Tibial artery (tissue), 4 donors: ENCODE data around the gene WNT10A.

ENCODE experiments used
- DNase-seq, 2 donors: peaks; one replicate each; pipeline ENCODE4 v3.0.0-alpha.2; 2019
- H3K27ac ChIP-seq, 2 donors: fragments of 200-600 bp; sonication (generic) in 1 of 2; 1 replicate in 1 of 2; 2 replicates in 1 of 2; pipeline ENCODE4 v1.5.1; 2018 to 2019; ENCODE audit warnings: mild to moderate bottlenecking in 1 of 2
- H3K27me3 ChIP-seq, 2 donors: fragments of 200-600 bp; sonication (generic) in 1 of 2; one replicate each; pipeline versions ENCODE4 v1.5.1 to v1.6.0; 2016 to 2019
- H3K36me3 ChIP-seq, 3 donors: fragments of 200-600 bp; sonication (generic) in 2 of 3; one replicate each; pipeline ENCODE4 v1.5.1; 2016 to 2019; ENCODE audit warnings: mild to moderate bottlenecking in 2 of 3
- H3K4me1 ChIP-seq, 4 donors: fragments of 200-600 bp; sonication (generic) in 2 of 4; 1 replicate in 3 of 4; 2 replicates in 1 of 4; pipeline ENCODE4 v1.5.1; 2016 to 2019
- H3K4me3 ChIP-seq, 2 donors: fragments of 200-600 bp; sonication (generic) in 1 of 2; 1 replicate in 1 of 2; 2 replicates in 1 of 2; pipeline ENCODE4 v1.5.1; 2018 to 2019; ENCODE audit warnings: mild to moderate bottlenecking in 2 of 2
- H3K9me3 ChIP-seq, 3 donors: fragments of 200-600 bp; sonication (generic) in 1 of 3; one replicate each; pipeline ENCODE4 v1.5.1; 2016 to 2019
- intact Hi-C: fragments of 100-400 bp; cut with DNase I; formaldehyde crosslinking; loops from one replicate; pipeline ENCODE4 v1.15.0; 2023; ENCODE audit warnings: low total_unique reads
- TF ChIP-seq, protein P1 (sequence below), 2 experiments: fragments of 200-600 bp in 1 of 2; fragments of 450-650 bp in 1 of 2; IDR thresholded peaks; one replicate each; pipeline ENCODE4 v1.5.1; 2017 to 2019; ENCODE audit warnings: antibody characterized with exemption in 2 of 2, mild to moderate bottlenecking in 1 of 2, moderate library complexity in 1 of 2

WNT10A gene

DNA sequence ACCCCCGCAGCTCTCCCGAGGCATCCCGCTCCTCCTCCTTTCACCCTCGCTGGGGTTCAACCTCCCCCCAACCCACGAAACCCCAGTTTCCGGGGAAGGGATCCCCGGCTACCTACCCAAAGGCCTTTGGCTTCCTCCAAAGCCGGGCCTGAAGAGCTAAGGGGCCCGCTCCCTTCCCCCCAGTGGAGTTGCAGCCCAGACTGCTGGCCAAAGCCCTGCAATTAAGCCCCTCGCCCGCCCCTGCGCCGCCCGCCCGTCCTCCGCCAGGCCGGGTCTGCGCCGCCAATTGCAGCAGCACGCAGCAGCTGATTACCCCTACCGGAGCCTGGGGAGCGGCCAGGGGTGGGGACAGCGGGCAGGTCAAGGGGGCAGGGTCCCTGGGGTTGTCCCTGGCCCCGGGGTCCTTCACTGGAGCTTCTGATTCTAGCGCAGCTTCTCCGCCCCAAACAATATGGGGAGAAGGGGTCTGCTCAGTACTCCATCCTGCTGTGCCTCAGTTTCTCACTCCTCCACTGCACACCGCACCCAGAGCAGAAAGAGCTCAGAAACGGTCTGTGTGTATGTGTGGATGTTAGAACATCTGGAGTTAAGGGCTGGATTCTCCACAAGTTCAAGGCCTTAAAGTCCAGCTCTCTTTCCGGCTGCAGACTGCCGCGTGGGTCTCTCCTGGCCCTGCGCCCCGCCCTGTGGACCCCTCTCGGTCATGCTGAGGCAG, 16.9 kb downstream of the WNT10A start:
- Histone ChIP-seq H3K9me3 (no peaks in the 10 kb centered on the region), H3K36me3 (no peaks in the 10 kb centered on the region), H3K27ac (no peak overlapping the region), H3K4me3 (no peak overlapping the region), H3K4me1 (peaks cover 0 to 39% (median 32%) of the 10 kb centered on the region in 4 donors), H3K27me3 (peaks cover 7 to 87% of the 10 kb centered on the region in 2 donors)
- intact Hi-C loops = no loop called here
- TF ChIP-seq, protein P1, sequence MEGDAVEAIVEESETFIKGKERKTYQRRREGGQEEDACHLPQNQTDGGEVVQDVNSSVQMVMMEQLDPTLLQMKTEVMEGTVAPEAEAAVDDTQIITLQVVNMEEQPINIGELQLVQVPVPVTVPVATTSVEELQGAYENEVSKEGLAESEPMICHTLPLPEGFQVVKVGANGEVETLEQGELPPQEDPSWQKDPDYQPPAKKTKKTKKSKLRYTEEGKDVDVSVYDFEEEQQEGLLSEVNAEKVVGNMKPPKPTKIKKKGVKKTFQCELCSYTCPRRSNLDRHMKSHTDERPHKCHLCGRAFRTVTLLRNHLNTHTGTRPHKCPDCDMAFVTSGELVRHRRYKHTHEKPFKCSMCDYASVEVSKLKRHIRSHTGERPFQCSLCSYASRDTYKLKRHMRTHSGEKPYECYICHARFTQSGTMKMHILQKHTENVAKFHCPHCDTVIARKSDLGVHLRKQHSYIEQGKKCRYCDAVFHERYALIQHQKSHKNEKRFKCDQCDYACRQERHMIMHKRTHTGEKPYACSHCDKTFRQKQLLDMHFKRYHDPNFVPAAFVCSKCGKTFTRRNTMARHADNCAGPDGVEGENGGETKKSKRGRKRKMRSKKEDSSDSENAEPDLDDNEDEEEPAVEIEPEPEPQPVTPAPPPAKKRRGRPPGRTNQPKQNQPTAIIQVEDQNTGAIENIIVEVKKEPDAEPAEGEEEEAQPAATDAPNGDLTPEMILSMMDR (IDR thresholded peaks at IDR 0.05) = no peak
- no peak for DNase-seq

DNA sequence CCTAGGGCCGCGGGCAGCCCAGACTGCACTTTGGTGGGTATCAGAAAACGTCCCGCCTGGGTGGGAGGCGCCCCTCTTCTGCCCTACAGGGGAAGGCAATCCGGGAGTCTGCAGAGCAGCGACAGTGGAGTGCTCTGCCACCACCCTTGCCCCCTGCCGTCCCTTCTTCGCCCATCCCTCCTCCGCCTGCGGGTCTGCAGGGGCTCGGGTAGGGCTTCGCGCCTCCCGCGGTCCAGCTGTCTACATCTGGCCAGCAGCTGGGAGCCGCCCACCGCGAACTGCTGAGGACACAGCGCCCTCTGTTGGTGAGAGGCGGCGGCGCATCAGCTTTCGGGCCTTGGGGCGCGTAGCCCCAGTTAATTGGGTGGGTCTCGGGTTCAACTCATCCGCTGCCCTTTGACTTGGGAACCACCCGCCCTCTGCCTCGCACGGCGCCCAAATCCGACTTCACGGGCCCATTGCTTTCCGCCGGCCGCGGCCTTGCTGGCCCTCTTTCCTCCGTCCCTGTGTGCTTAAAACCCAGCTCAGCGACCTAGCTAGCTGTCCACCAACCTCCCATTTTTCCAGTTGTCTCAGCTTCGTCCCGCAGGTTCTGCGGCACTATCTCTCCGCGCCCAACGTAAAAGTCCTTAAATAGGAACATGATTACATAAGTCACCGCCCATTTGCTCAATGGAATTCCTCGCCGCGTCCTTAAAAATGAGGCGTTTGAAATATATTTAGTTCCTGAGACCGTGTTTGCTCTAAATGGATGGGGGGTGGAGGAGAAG, 17.6 kb downstream of the WNT10A start:
- intact Hi-C loops = no loop called here
- peak overlapping the region in 1 of 2 donors; percentile 29 for H3K4me3 ChIP-seq

DNA sequence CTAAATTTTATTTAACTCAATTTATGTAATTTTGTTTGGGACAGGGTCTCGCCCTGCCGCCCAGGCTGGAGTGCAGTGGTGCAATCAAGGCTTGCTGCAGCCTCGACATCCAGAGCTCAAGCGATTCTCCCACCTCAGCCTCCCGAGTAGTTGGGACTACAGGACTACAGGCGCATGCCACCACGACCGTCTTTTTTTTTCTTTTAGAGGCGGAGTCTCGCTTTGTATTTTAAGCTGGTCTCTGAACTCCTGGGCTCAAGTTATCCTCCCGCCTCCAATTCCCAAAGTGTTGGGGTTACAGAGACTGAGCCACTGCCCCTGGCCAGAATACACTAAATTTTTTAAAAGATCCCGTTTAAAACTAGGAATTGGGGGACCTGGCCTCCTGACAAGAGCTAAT, 18.5 kb downstream of the WNT10A start:
- intact Hi-C loops = no loop called here
- H3K36me3 ChIP-seq = no peaks in the 10 kb centered on the region
- peaks cover 0 to 25% (median 23%) of the 10 kb centered on the region in 4 donors for H3K4me1 ChIP-seq
- TF ChIP-seq, protein P1 (IDR thresholded peaks at IDR 0.05) = no peak
- no peak overlapping the region for H3K4me3 ChIP-seq
- H3K27me3 ChIP-seq = peaks cover 4 to 95% of the 10 kb centered on the region in 2 donors
- no peak overlapping the region for H3K27ac ChIP-seq
- H3K9me3 ChIP-seq = no peaks in the 10 kb centered on the region
- DNase-seq = no peak

More for the DNA sequence above, 17.6 kb downstream of the WNT10A start:
- Histone ChIP-seq H3K27ac (no peak overlapping the region), H3K36me3 (no peaks in the 10 kb centered on the region), H3K27me3 (peaks cover 7 to 89% of the 10 kb centered on the region in 2 donors), H3K4me1 (peaks cover 0 to 31% (median 25%) of the 10 kb centered on the region in 4 donors), H3K9me3 (no peaks in the 10 kb centered on the region)
- peak; percentile 54 to 77 for DNase-seq
- TF ChIP-seq, protein P1 (IDR thresholded peaks at IDR 0.05) = peak; percentile 93 to 98

DNA sequence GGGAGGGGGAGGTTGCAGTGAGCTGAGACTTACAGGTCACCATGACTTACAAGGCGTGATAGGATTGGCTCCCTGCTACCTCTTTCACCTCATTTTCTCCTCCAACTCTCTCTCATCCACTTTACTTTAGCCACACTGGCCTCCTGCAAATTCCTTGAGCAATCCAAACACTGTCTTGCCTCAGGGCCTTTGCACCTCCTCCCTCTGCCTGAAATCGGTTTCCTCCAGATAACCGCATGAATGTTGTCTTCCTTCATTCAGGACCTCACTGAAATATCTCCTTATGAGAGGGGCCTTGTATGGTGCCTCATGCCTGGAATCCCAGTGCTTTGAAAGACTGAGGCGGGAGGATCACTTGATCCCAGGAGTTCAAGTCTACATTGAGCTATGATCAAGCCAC, 21.8 kb downstream of the WNT10A start:
- no peaks in the 10 kb centered on the region for H3K36me3 ChIP-seq
- no peak for DNase-seq
- TF ChIP-seq, protein P1 (IDR thresholded peaks at IDR 0.05) = no peak
- peaks cover 0 to 14% (median 12%) of the 10 kb centered on the region in 4 donors for H3K4me1 ChIP-seq
- H3K27me3 ChIP-seq = peaks cover 0 to 78% of the 10 kb centered on the region in 2 donors
- H3K4me3 ChIP-seq = no peak overlapping the region
- no peak overlapping the region for H3K27ac ChIP-seq
- intact Hi-C loops = no loop called here
- no peaks in the 10 kb centered on the region for H3K9me3 ChIP-seq

DNA sequence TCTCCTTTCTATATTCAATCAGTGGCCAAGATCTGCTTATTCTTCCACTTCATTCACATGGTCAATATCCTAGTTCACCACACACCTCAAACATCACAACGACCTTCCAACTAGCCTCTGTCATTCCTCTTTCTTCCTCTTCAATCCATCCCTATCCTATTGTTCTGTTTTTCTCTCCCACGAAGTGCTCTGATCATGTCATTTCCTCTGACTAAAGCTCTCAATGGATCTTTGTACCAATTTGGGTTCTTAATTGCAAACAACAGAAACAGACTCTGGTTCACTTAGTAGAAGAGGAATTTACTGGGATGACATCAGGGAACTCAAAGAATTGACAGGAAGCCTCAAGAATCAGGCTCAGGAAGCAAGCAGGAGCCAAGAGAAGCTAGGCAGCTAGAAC, 23.5 kb downstream of the WNT10A start:
- intact Hi-C loops = no loop called here
- no peaks in the 10 kb centered on the region for H3K36me3 ChIP-seq
- DNase-seq = no peak
- H3K27ac ChIP-seq = no peak overlapping the region
- H3K9me3 ChIP-seq = no peaks in the 10 kb centered on the region
- TF ChIP-seq, protein P1 (IDR thresholded peaks at IDR 0.05) = no peak
- H3K27me3 ChIP-seq = peaks cover 0 to 62% of the 10 kb centered on the region in 2 donors
- no peak overlapping the region for H3K4me3 ChIP-seq
- peaks cover 0 to 7% (median 4%) of the 10 kb centered on the region in 4 donors for H3K4me1 ChIP-seq
